ENCODE measurements around the gene MAMLD1. TPM values are rescaled to one million over a fixed set of nuclear protein-coding genes. Genes with fewer than 3 reads are reported as not detected.

The MAMLD1 gene
- total and polyA plus RNA-seq, 2 of the 8 experiments (the other 6 are each of a cell fraction or from before 2014, with no cell fraction given), result 0.09 to 0.26 TPM

DNA sequence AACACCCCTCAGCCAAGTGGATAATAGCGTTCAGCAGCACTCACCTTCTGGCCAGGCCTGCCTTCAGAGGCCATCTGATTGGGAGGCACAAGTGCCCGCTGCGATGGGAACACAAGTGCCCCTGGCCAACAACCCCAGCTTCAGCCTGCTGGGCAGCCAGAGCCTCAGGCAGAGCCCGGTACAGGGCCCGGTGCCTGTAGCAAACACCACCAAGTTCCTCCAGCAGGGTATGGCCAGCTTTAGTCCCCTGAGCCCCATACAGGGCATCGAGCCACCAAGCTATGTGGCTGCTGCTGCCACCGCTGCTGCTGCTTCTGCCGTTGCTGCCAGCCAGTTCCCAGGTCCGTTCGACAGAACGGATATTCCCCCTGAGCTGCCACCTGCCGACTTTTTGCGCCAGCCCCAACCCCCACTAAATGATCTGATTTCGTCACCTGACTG is 149.4 kb downstream of the MAMLD1 start:
- no peak overlapping the region for H4K5ac ChIP-seq (ENCODE audit: insufficient read length, low read depth, low read length)
- H3K79me2 ChIP-seq (ENCODE audit: control insufficient read depth in 1 of 2, insufficient read depth in 2 of 2, low read length in 2 of 2), result no peaks in the 10 kb centered on the region
- no peak overlapping the region for H3K18ac ChIP-seq (ENCODE audit: extremely low read depth, low read length)
- ChIA-PET POLR2A (ENCODE audit: partially characterized antibody) (interaction anchor here (1.8 kb wide), 1 partner anchor 36 kb away, joined by 4 read pairs; no protein-coding TSS in a partner anchor), CTCF (ENCODE audit: partially characterized antibody) (interaction anchor here (0.6 to 1.3 kb wide), 7 partner anchors 10 to 349 kb away, joined by 3 to 6 read pairs (median 3); no protein-coding TSS in a partner anchor)
- no peaks in the 10 kb centered on the region for H3K9me3 ChIP-seq (ENCODE audit: insufficient read depth in 2 of 2, low read depth in 1 of 2, low read length in 1 of 2)
- no peaks in the 10 kb centered on the region for H3K23me2 ChIP-seq (ENCODE audit: low read depth, low read length)
- H2AFZ ChIP-seq (ENCODE audit: low read length), result no peak overlapping the region
- no peaks in the 10 kb centered on the region for H3K36me3 ChIP-seq (ENCODE audit: control insufficient read depth in 2 of 4, insufficient read depth in 4 of 4, low read length in 3 of 4)
- H3K79me1 ChIP-seq (ENCODE audit: low read depth, low read length), result no peaks in the 10 kb centered on the region
- no peak overlapping the region for H2BK15ac ChIP-seq (ENCODE audit: low read length)
- H3K27ac ChIP-seq (ENCODE audit: low read depth, low read length), result no peak overlapping the region
- FAIRE-seq, result no peak
- H2AK5ac ChIP-seq (ENCODE audit: low read depth, low read length), result no peak overlapping the region
- H3K4me1 ChIP-seq (replicated peaks in 1 of 4; ENCODE audit: control insufficient read depth in 3 of 4, insufficient read depth in 4 of 4, low read length in 3 of 4), result peaks cover 2 to 16% (median 9%) of the 10 kb centered on the region in 4 experiments; a peak in 6 of 7 replicates
- H3K27me3 ChIP-seq (replicated peaks in 1 of 4; ENCODE audit: control insufficient read depth in 3 of 4, extremely low read depth in 1 of 4, insufficient read depth in 3 of 4, low read length in 3 of 4), result no peaks in the 10 kb centered on the region
- no peak overlapping the region for H3K23ac ChIP-seq (ENCODE audit: insufficient read length)
- H4K8ac ChIP-seq (ENCODE audit: extremely low read depth, insufficient read depth, low read length), result no peak overlapping the region
- H3K4me3 ChIP-seq (ENCODE audit: extremely low read depth in 1 of 4, insufficient read depth in 2 of 4, low read depth in 3 of 4, low read length in 4 of 4), result no peak overlapping the region
- DNase-seq (ENCODE audit: low read depth in 1 of 2, low spot score in 2 of 2), result no peak
- no peak overlapping the region for H3K9ac ChIP-seq (replicated peaks in 1 of 4; ENCODE audit: extremely low read depth in 1 of 4, low read depth in 3 of 4, low read length in 3 of 4)
- H3K4ac ChIP-seq (replicated peaks; ENCODE audit: insufficient read length, low read depth, low read length), result no peak overlapping the region
- no peak overlapping the region for H2BK120ac ChIP-seq (replicated peaks; ENCODE audit: low read depth, low read length)
- H3K14ac ChIP-seq (ENCODE audit: insufficient read length), result no peak overlapping the region
- H4K91ac ChIP-seq (replicated peaks; ENCODE audit: insufficient read length, low read length), result no peak overlapping the region
- H2BK20ac ChIP-seq (ENCODE audit: low read length), result no peak overlapping the region
- no peak overlapping the region for H3K4me2 ChIP-seq (ENCODE audit: insufficient read depth in 1 of 2, low read depth in 2 of 2, low read length in 2 of 2)
- WGBS, 2 experiments (ENCODE audit: extremely low coverage in 1 of 2, insufficient coverage in 1 of 2, insufficient read length in 1 of 2, insufficient replicate concordance in 2 of 2, low coverage in 1 of 2, low lambda C conversion rate in 2 of 2, missing lambda C conversion rate in 1 of 2), result 79% methylated on average over 14 of the region's 14 CpGs; no CpG with 5 or more reads in 1 of the 2 experiments
- peak overlapping the region; percentile 50; the same call in 1 of the 2 replicates for H2BK12ac ChIP-seq (ENCODE audit: low read depth, low read length)
- TF ChIP-seq TEAD4 (IDR thresholded peaks at IDR 0.05; ENCODE audit: low read depth, low read length) (no peak), KDM4A (IDR thresholded peaks at IDR 0.05; ENCODE audit: low read depth, low read length, severe bottlenecking) (no peak), SP4 (IDR thresholded peaks at IDR 0.05; ENCODE audit: low read length) (no peak), NRF1 (IDR thresholded peaks at IDR 0.05; ENCODE audit: low read depth, low read length) (no peak)
- TF ChIP-seq, protein P1, sequence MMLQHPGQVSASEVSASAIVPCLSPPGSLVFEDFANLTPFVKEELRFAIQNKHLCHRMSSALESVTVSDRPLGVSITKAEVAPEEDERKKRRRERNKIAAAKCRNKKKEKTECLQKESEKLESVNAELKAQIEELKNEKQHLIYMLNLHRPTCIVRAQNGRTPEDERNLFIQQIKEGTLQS (IDR thresholded peaks at IDR 0.05; ENCODE audit: insufficient read depth, low read depth, low read length), result no peak
- no peak overlapping the region for H3K56ac ChIP-seq (replicated peaks; ENCODE audit: insufficient read length, low read depth, low read length)
- H2BK5ac ChIP-seq (ENCODE audit: low read depth, low read length), result no peak overlapping the region
- no peaks in the 10 kb centered on the region for H4K20me1 ChIP-seq (replicated peaks in 1 of 2; ENCODE audit: control insufficient read depth in 1 of 2, insufficient read depth in 2 of 2, low read length in 2 of 2)
